H1 (cell line): ENCODE results near the gene LHX5. TPM values are rescaled to one million over a fixed set of nuclear protein-coding genes. Genes with fewer than 3 reads are reported as not detected.

Source experiments
- CTCF ChIA-PET: fragments of 300-600 bp; sonication (Branson Sonifier 250); formaldehyde crosslinking; loops from one replicate; lab custom pipeline; 2021; ENCODE audit not compliant: partially characterized antibody; lab: Charles Lee
- POLR2A ChIA-PET: fragments of 300-600 bp; sonication (Branson Sonifier 250); formaldehyde crosslinking; loops from one replicate; lab custom pipeline; 2021; ENCODE audit warnings: inconsistent platforms; ENCODE audit not compliant: partially characterized antibody; lab: Charles Lee
- DNase-seq, 2 experiments: peaks; one replicate each; pipeline versions ENCODE4 v3.0.0 to v3.0.0-alpha.2; 2010 to 2022; ENCODE audit warnings: low spot score in 2 of 2, low read depth in 1 of 2, mixed read lengths in 1 of 2
- FAIRE-seq: peaks from 2 replicates; lab custom pipeline; 2011; peaks lifted over from hg19 to GRCh38; lab: Jason Lieb, UNC
- H2AFZ ChIP-seq: 2 replicates; pipeline ENCODE4 v1.8.1; 2012; ENCODE audit warnings: low read length, inconsistent platforms
- H2AK5ac ChIP-seq: 2 replicates; pipeline ENCODE4 v1.6.1; 2013; ENCODE audit warnings: low read depth, low read length
- H2BK120ac ChIP-seq: replicated peaks from 2 replicates; pipeline ENCODE3; 2013; ENCODE audit warnings: low read depth, low read length, inconsistent platforms
- H2BK12ac ChIP-seq: 2 replicates; pipeline ENCODE4 v1.6.1; 2013; ENCODE audit warnings: low read depth, low read length
- H2BK15ac ChIP-seq: 2 replicates; pipeline ENCODE4 v1.6.1; 2013; ENCODE audit warnings: low read length
- H2BK20ac ChIP-seq: 2 replicates; pipeline ENCODE4 v1.6.1; 2013; ENCODE audit warnings: low read length
- H2BK5ac ChIP-seq: 2 replicates; pipeline ENCODE4 v1.6.1; 2013; ENCODE audit warnings: low read depth, low read length
- H3K14ac ChIP-seq: 2 replicates; pipeline ENCODE4 v1.6.1; 2013; ENCODE audit warnings: inconsistent platforms; ENCODE audit not compliant: insufficient read length
- H3K18ac ChIP-seq: 2 replicates; pipeline ENCODE4 v1.6.1; 2013; ENCODE audit warnings: low read length; ENCODE audit errors: extremely low read depth
- H3K23ac ChIP-seq: 2 replicates; pipeline ENCODE4 v1.6.1; 2013; ENCODE audit warnings: inconsistent platforms; ENCODE audit not compliant: insufficient read length
- H3K23me2 ChIP-seq: 2 replicates; pipeline ENCODE4 v1.6.1; 2013; ENCODE audit warnings: low read depth, low read length
- H3K27ac ChIP-seq: 2 replicates; pipeline ENCODE4 v1.6.1; 2011; ENCODE audit warnings: low read depth, low read length, inconsistent platforms
- H3K27me3 ChIP-seq, 4 experiments: replicated peaks in 1 of 4; 1 replicate in 1 of 4; 2 replicates in 3 of 4; pipeline versions ENCODE4 v1.6.1 to v1.8.1; 2011 to 2013; ENCODE audit warnings: low read length in 3 of 4, mild to moderate bottlenecking in 3 of 4, inconsistent platforms in 2 of 4, mixed read lengths in 2 of 4, moderate library complexity in 1 of 4; ENCODE audit not compliant: control insufficient read depth in 3 of 4, insufficient read depth in 3 of 4; ENCODE audit errors: extremely low read depth in 1 of 4
- H3K36me3 ChIP-seq, 4 experiments: 2 replicates each; pipeline versions ENCODE4 v1.6.1 to v1.8.1; 2011 to 2013; ENCODE audit warnings: mild to moderate bottlenecking in 4 of 4, low read length in 3 of 4, moderate library complexity in 2 of 4, control low read depth in 1 of 4, inconsistent platforms in 1 of 4; ENCODE audit not compliant: insufficient read depth in 4 of 4, control insufficient read depth in 2 of 4
- H3K4ac ChIP-seq: replicated peaks from 2 replicates; pipeline ENCODE3; 2013; ENCODE audit warnings: low read length, low read depth, mixed read lengths, inconsistent platforms; ENCODE audit not compliant: insufficient read length
- H3K4me1 ChIP-seq, 4 experiments: replicated peaks in 1 of 4; 1 replicate in 1 of 4; 2 replicates in 3 of 4; pipeline versions ENCODE4 v1.6.1 to v1.8.1; 2011 to 2013; ENCODE audit warnings: low read length in 3 of 4, inconsistent platforms in 2 of 4, mixed read lengths in 1 of 4; ENCODE audit not compliant: insufficient read depth in 4 of 4, control insufficient read depth in 3 of 4
- H3K4me2 ChIP-seq, 2 experiments: 2 replicates each; pipeline versions ENCODE4 v1.6.1 to v1.8.1; 2011 to 2013; ENCODE audit warnings: low read depth in 2 of 2, low read length in 2 of 2, control low read depth in 1 of 2, inconsistent platforms in 1 of 2, mild to moderate bottlenecking in 1 of 2; ENCODE audit not compliant: insufficient read depth in 1 of 2
- H3K4me3 ChIP-seq, 4 experiments: fragments of 200-600, 300-600 bp in 1 of 4; sonication (generic), shearing (Covaris generic), sonication (Bioruptor Twin) in 1 of 4; 2 replicates each; pipeline versions ENCODE4 v1.5.1 to v1.8.1; 2011 to 2016; ENCODE audit warnings: low read length in 4 of 4, low read depth in 3 of 4, control low read depth in 2 of 4, inconsistent platforms in 2 of 4, mild to moderate bottlenecking in 2 of 4, mixed read lengths in 1 of 4, moderate library complexity in 1 of 4; ENCODE audit not compliant: insufficient read depth in 2 of 4; ENCODE audit errors: extremely low read depth in 1 of 4
- H3K56ac ChIP-seq: replicated peaks from 2 replicates; pipeline ENCODE3; 2013; ENCODE audit warnings: low read depth, mild to moderate bottlenecking, mixed read lengths, low read length, inconsistent platforms; ENCODE audit not compliant: insufficient read length
- H3K79me1 ChIP-seq: 2 replicates; pipeline ENCODE4 v1.6.1; 2013; ENCODE audit warnings: low read depth, low read length, control low read depth
- H3K79me2 ChIP-seq, 2 experiments: 2 replicates each; pipeline versions ENCODE4 v1.6.1 to v1.8.1; 2012 to 2013; ENCODE audit warnings: low read length in 2 of 2, mild to moderate bottlenecking in 2 of 2, inconsistent platforms in 1 of 2; ENCODE audit not compliant: insufficient read depth in 2 of 2, control insufficient read depth in 1 of 2
- H3K9ac ChIP-seq, 4 experiments: replicated peaks in 1 of 4; 1 replicate in 1 of 4; 2 replicates in 3 of 4; pipeline versions ENCODE4 v1.6.1 to v1.8.1; 2011 to 2013; ENCODE audit warnings: low read depth in 3 of 4, low read length in 3 of 4, control low read depth in 2 of 4, mild to moderate bottlenecking in 2 of 4, moderate library complexity in 2 of 4, inconsistent platforms in 1 of 4; ENCODE audit errors: extremely low read depth in 1 of 4
- H3K9me3 ChIP-seq, 2 experiments: 2 replicates each; pipeline versions ENCODE4 v1.6.1 to v1.8.1; 2012 to 2013; ENCODE audit warnings: mild to moderate bottlenecking in 2 of 2, moderate library complexity in 2 of 2, control low read depth in 1 of 2, inconsistent platforms in 1 of 2, low read depth in 1 of 2, low read length in 1 of 2, mixed read lengths in 1 of 2; ENCODE audit not compliant: insufficient read depth in 2 of 2
- H4K20me1 ChIP-seq, 2 experiments: replicated peaks in 1 of 2; 2 replicates each; pipeline versions ENCODE3 to v1.8.1; 2011 to 2013; ENCODE audit warnings: inconsistent platforms in 2 of 2, low read length in 2 of 2, mild to moderate bottlenecking in 1 of 2; ENCODE audit not compliant: insufficient read depth in 2 of 2, control insufficient read depth in 1 of 2
- H4K5ac ChIP-seq: 2 replicates; pipeline ENCODE4 v1.6.1; 2013; ENCODE audit warnings: low read length, low read depth, mixed read lengths, inconsistent platforms; ENCODE audit not compliant: insufficient read length
- H4K8ac ChIP-seq: 2 replicates; pipeline ENCODE4 v1.8.0; 2013; ENCODE audit warnings: mild to moderate bottlenecking, moderate library complexity, low read length, inconsistent platforms; ENCODE audit not compliant: insufficient read depth; ENCODE audit errors: extremely low read depth
- H4K91ac ChIP-seq: replicated peaks from 2 replicates; pipeline ENCODE3; 2013; ENCODE audit warnings: low read length, mixed read lengths, inconsistent platforms; ENCODE audit not compliant: insufficient read length
- ASH2L ChIP-seq: fragments of 200-600, 300-600 bp; sonication (generic); IDR thresholded peaks from one replicate; pipeline ENCODE4 v1.7.1; 2017; ENCODE audit warnings: low read length
- CBX5 ChIP-seq: fragments of 300-800, 300-1000 bp; sonication (generic); IDR thresholded peaks from 2 replicates; pipeline ENCODE4 v1.7.1; 2016; ENCODE audit warnings: antibody characterized with exemption, low read length, low read depth
- CEBPB ChIP-seq: IDR thresholded peaks from 2 replicates; pipeline ENCODE4 v1.6.1; 2012; ENCODE audit warnings: low read depth, low read length
- CHD1 ChIP-seq: IDR thresholded peaks from 2 replicates; pipeline ENCODE4 v1.6.1; 2012; ENCODE audit warnings: low read depth, low read length, improper control_type of control experiment
- EGR1 ChIP-seq: IDR thresholded peaks from 2 replicates; pipeline ENCODE4 v1.6.1; 2011; ENCODE audit warnings: low read depth, low read length, borderline replicate concordance
- EZH2 ChIP-seq: fragments of 200-600 bp; sonication (generic); IDR thresholded peaks from 2 replicates; pipeline ENCODE4 v1.7.1; 2012; ENCODE audit warnings: low read depth, mild to moderate bottlenecking, moderate library complexity, low read length, inconsistent platforms; ENCODE audit not compliant: severe bottlenecking
- KDM5A ChIP-seq: fragments of 200-600 bp; IDR thresholded peaks from 2 replicates; pipeline ENCODE4 v1.7.1; 2012; ENCODE audit warnings: mild to moderate bottlenecking, low read length, inconsistent platforms, mixed read lengths
- RBBP5 ChIP-seq: IDR thresholded peaks from 2 replicates; pipeline ENCODE4 v1.7.1; 2012; ENCODE audit warnings: low read depth, mild to moderate bottlenecking, inconsistent platforms, low read length, moderate library complexity, borderline replicate concordance
- SAP30 ChIP-seq: fragments of 300-600 bp; sonication (generic); IDR thresholded peaks from 2 replicates; pipeline ENCODE4 v1.7.1; 2012; ENCODE audit warnings: low read length, moderate library complexity, mild to moderate bottlenecking, inconsistent platforms; ENCODE audit not compliant: insufficient read depth, insufficient replicate concordance
- SRF ChIP-seq: IDR thresholded peaks from 2 replicates; pipeline ENCODE4 v1.6.1; 2011; ENCODE audit warnings: mild to moderate bottlenecking, low read depth, low read length, moderate library complexity
- SUZ12 ChIP-seq: fragments of 200-600 bp; sonication (generic); IDR thresholded peaks from 2 replicates; pipeline ENCODE4 v1.6.1; 2012; ENCODE audit warnings: mild to moderate bottlenecking, inconsistent platforms, low read length, moderate library complexity, mixed read lengths
- WGBS, 2 experiments: shearing (Covaris generic) in 1 of 2; methylation state at CpG; one replicate each; pipeline versions ENCODE4 v1.1.6 to v1.1.7; 2013 to 2015; ENCODE audit warnings: low lambda C conversion rate in 2 of 2, mixed read lengths in 2 of 2, inconsistent platforms in 1 of 2, low coverage in 1 of 2, missing lambda C conversion rate in 1 of 2; ENCODE audit not compliant: insufficient replicate concordance in 2 of 2, insufficient coverage in 1 of 2, insufficient read length in 1 of 2; ENCODE audit errors: extremely low coverage in 1 of 2, missing lambda C conversion rate in 1 of 2; 5-methylcytosine and 5-hydroxymethylcytosine counted together
- polyA plus RNA-seq, 7 experiments: library from polyadenylated mRNA; depleted of rRNA in 3 of 7; stranded (reverse) in 5 of 7; unstranded in 2 of 7; fragments of >200 nt in 5 of 7; fragments of 200-250 nt in 2 of 7; gene quantifications; 1 replicate in 5 of 7; 2 replicates in 1 of 7; 4 replicates in 1 of 7; pipeline versions ENCODE4 v1.2.1 to v1.2.3, GENCODE V29; 2011 to 2013; ENCODE audit warnings: missing spikeins in 2 of 7, mixed read lengths in 2 of 7
- total RNA-seq: library from RNA; stranded (reverse); fragmentation: NEBNext Ultra II Directional; extraction: Animal tissue kit (Norgen Biotek cat#: 25700); gene quantifications from 2 replicates; pipeline ENCODE4 v1.2.1, GENCODE V29; 2021

LHX5 gene
- total and polyA plus RNA-seq, 2 of the 8 experiments (the other 6 are each of a cell fraction or from before 2014, with no cell fraction given), result 0.47 to 1.1 TPM

GRCh38 chr12:113476176-113476986 lies 4.7 kb upstream of the LHX5 start:
- H3K27me3 ChIP-seq, result peaks cover 73 to 97% (median 95%) of the 10 kb centered on the region in 4 experiments
- TF ChIP-seq SAP30 (no peak), ASH2L (peak; percentile 39), CEBPB (no peak), RBBP5 (0 out of 2 replicates have a peak, but pooled peaks have one; percentile 18), SRF (no peak), CHD1 (no peak), KDM5A (no peak), EGR1 (peak; percentile 33; the same call in 1 of the 2 replicates), SUZ12 (peak; percentile 77), CBX5 (no peak), EZH2 (peak; percentile 61)
- TF ChIP-seq, all 59 proteins: peak for 5
- Histone ChIP-seq H2BK12ac (no peak overlapping the region), H3K9ac (no peak overlapping the region), H3K14ac (no peak overlapping the region), H2BK5ac (no peak overlapping the region), H3K56ac (no peak overlapping the region), H3K4me3 (peak overlapping the region; percentile 21 to 66 (median 40); a peak in 6 of 8 replicates), H4K20me1 (peaks cover 18 to 20% of the 10 kb centered on the region in 2 experiments), H3K4ac (no peak overlapping the region), H4K91ac (no peak overlapping the region), H3K23ac (no peak overlapping the region), H3K27ac (no peak overlapping the region), H3K79me1 (no peaks in the 10 kb centered on the region; the same call in 1 of the 2 replicates), H2AK5ac (no peak overlapping the region), H3K4me1 (peaks cover 0 to 52% (median 30%) of the 10 kb centered on the region in 4 experiments; a peak in 6 of 7 replicates), H3K79me2 (peaks cover 0 to 6% of the 10 kb centered on the region in 2 experiments; a peak in 2 of 4 replicates), H3K23me2 (peaks cover 28% of the 10 kb centered on the region), H4K5ac (no peak overlapping the region), H3K9me3 (no peaks in the 10 kb centered on the region), H4K8ac (no peak overlapping the region; the same call in 1 of the 2 replicates), H2AFZ (no peak overlapping the region), H3K4me2 (peak overlapping the region; percentile 74 to 93), H2BK120ac (no peak overlapping the region), H3K18ac (peak overlapping the region; percentile 76), H3K36me3 (peaks cover 0 to 15% (median 0%) of the 10 kb centered on the region in 4 experiments; a peak in 1 of 8 replicates), H2BK15ac (no peak overlapping the region), H2BK20ac (no peak overlapping the region)
- FAIRE-seq (no peak), DNase-seq (peak in 1 of 2 experiments; percentile 70)
- POLR2A ChIA-PET, result interaction anchor here (0.7 to 3.3 kb wide), 2 partner anchors 11 to 39 kb away, joined by 3 to 14 read pairs; no protein-coding TSS in a partner anchor
- 1% methylated on average over 36 of the region's 58 CpGs; no CpG with 5 or more reads in 1 of the 2 experiments for WGBS, 2 experiments
- CTCF ChIA-PET, result interaction anchor here (1.3 to 9.0 kb wide), 2 partner anchors 17 to 35 kb away, joined by 4 to 79 read pairs; no protein-coding TSS in a partner anchor
